A549 (cell line): ENCODE results near the gene CCL2. TPM values are rescaled to one million over a fixed set of nuclear protein-coding genes. Genes with fewer than 3 reads are reported as not detected.

ENCODE experiments used
- ATAC-seq, 2 experiments: fragments of 200-7000 bp in 1 of 2; fragments of >200 bp in 1 of 2; cut with Nextera tagmentation in 1 of 2; cut with Tn5 transposase in 1 of 2; 3 replicates each; pipeline versions ENCODE4 v1.8.0 to v1.9.1; 2018 to 2020; ENCODE audit warnings: mild to moderate bottlenecking in 1 of 2, moderate library complexity in 1 of 2
- CTCF ChIA-PET: fragments of 300-600 bp; sonication (Branson Sonifier 250); formaldehyde crosslinking; extraction: SDS; loops from one replicate; lab custom pipeline; 2021; ENCODE audit warnings: antibody characterized with exemption, inconsistent platforms; lab: Yijun Ruan, JAX
- POLR2A ChIA-PET: fragments of 350-600 bp; formaldehyde crosslinking; extraction: SDS; loops from one replicate; lab custom pipeline; 2021; ENCODE audit warnings: antibody characterized with exemption, inconsistent platforms; lab: Yijun Ruan, JAX
- DNase-seq, 2 experiments: peaks; one replicate each; pipeline versions ENCODE4 v3.0.0 to v3.0.0-alpha.2; 2011 to 2016; ENCODE audit warnings: low read depth in 1 of 2, low spot score in 1 of 2
- FAIRE-seq: peaks from 2 replicates; lab custom pipeline; 2011; peaks lifted over from hg19 to GRCh38; lab: Jason Lieb, UNC
- H3K27ac ChIP-seq, 2 experiments: fragments of >200 bp; sonication (Bioruptor Twin); formaldehyde crosslinking; 3 replicates each; pipeline ENCODE4 v1.5.1; 2016 to 2017
- H3K4me1 ChIP-seq: fragments of >200 bp; sonication (Bioruptor Twin); formaldehyde crosslinking; 3 replicates; pipeline ENCODE4 v1.6.1; 2016
- H3K4me2 ChIP-seq: fragments of >200 bp; sonication (Bioruptor Twin); formaldehyde crosslinking; 3 replicates; pipeline ENCODE4 v1.6.1; 2016
- H3K4me3 ChIP-seq: fragments of >200 bp; sonication (Bioruptor Twin); formaldehyde crosslinking; 3 replicates; pipeline ENCODE4 v1.5.1; 2016
- H3K9me3 ChIP-seq: fragments of >200 bp; sonication (Bioruptor Twin); formaldehyde crosslinking; 3 replicates; pipeline ENCODE4 v1.6.1; 2016
- CEBPB ChIP-seq, 2 experiments: fragments of >200 bp in 1 of 2; sonication (Bioruptor Twin) in 1 of 2; formaldehyde crosslinking in 1 of 2; IDR thresholded peaks; 2 replicates each; pipeline ENCODE4 v1.6.1; 2012 to 2016
- EHF ChIP-seq: fragments of 250-450 bp; sonication (Bioruptor Pico); IDR thresholded peaks from 2 replicates; pipeline ENCODE4 v1.5.0; 2020; ENCODE audit warnings: mild to moderate bottlenecking
- FOXS1 ChIP-seq: fragments of 250-450 bp; sonication (Bioruptor Pico); IDR thresholded peaks from 2 replicates; pipeline ENCODE4 v1.5.0; 2020; ENCODE audit warnings: mild to moderate bottlenecking, moderate library complexity
- GATA3 ChIP-seq: IDR thresholded peaks from 2 replicates; pipeline ENCODE4 v1.6.1; 2012; ENCODE audit warnings: borderline replicate concordance
- HDAC2 ChIP-seq: fragments of 200-600 bp; sonication (generic); IDR thresholded peaks from 2 replicates; pipeline ENCODE4 v1.6.1; 2016
- JUN ChIP-seq, 2 experiments: fragments of >200 bp; sonication (Bioruptor Twin); formaldehyde crosslinking; IDR thresholded peaks; 2 replicates in 1 of 2; 3 replicates in 1 of 2; pipeline ENCODE4 v1.6.1; 2016 to 2017
- JUNB ChIP-seq: fragments of >200 bp; sonication (Bioruptor Twin); formaldehyde crosslinking; IDR thresholded peaks from 2 replicates; pipeline ENCODE4 v1.6.1; 2016
- KDM5A ChIP-seq: fragments of 200-600 bp; sonication (generic); IDR thresholded peaks from 2 replicates; pipeline ENCODE4 v1.6.1; 2016; ENCODE audit warnings: antibody characterized with exemption, mild to moderate bottlenecking
- MAFK ChIP-seq: fragments of 450-650 bp; IDR thresholded peaks from 2 replicates; pipeline ENCODE4 v1.6.1; 2014; ENCODE audit not compliant: partially characterized antibody
- MAZ ChIP-seq: fragments of 150-350 bp; IDR thresholded peaks from 2 replicates; pipeline ENCODE4 v1.6.1; 2014; ENCODE audit warnings: antibody characterized with exemption, low read depth, low read length, borderline replicate concordance
- NR3C1 ChIP-seq: fragments of >200 bp; sonication (Bioruptor Twin); formaldehyde crosslinking; IDR thresholded peaks from 3 replicates; pipeline ENCODE4 v1.6.1; 2017
- PHF8 ChIP-seq: fragments of 200-600 bp; sonication (generic); IDR thresholded peaks from 2 replicates; pipeline ENCODE4 v1.6.1; 2016; ENCODE audit warnings: low read depth, mild to moderate bottlenecking, antibody characterized with exemption, moderate library complexity, borderline replicate concordance
- POLR2A ChIP-seq: IDR thresholded peaks from 2 replicates; pipeline ENCODE4 v1.6.1; 2012; ENCODE audit warnings: mild to moderate bottlenecking, low read length
- RAD21 ChIP-seq, 2 experiments: fragments of >200 bp in 1 of 2; sonication (Bioruptor Twin) in 1 of 2; formaldehyde crosslinking in 1 of 2; IDR thresholded peaks in 1 of 2; conservative IDR thresholded peaks in 1 of 2; 2 replicates in 1 of 2; 3 replicates in 1 of 2; pipeline ENCODE4 v1.6.1; 2012 to 2018; ENCODE audit warnings: inconsistent platforms in 1 of 2
- RARB ChIP-seq: fragments of 250-450 bp; sonication (Bioruptor Pico); IDR thresholded peaks from 2 replicates; pipeline ENCODE4 v1.8.0; 2021; ENCODE audit warnings: mild to moderate bottlenecking, moderate library complexity
- RNF2 ChIP-seq: fragments of 200-600 bp; sonication (generic); IDR thresholded peaks from 2 replicates; pipeline ENCODE4 v1.6.1; 2016; ENCODE audit warnings: low read depth, mild to moderate bottlenecking, antibody characterized with exemption, moderate library complexity, borderline replicate concordance
- TFCP2L1 ChIP-seq: fragments of 250-450 bp; sonication (Bioruptor Pico); IDR thresholded peaks from 2 replicates; pipeline ENCODE4 v1.5.0; 2021; ENCODE audit warnings: mild to moderate bottlenecking
- ZC3H11A ChIP-seq: fragments of 450-650 bp; IDR thresholded peaks from 2 replicates; pipeline ENCODE4 v1.6.1; 2014; ENCODE audit warnings: antibody characterized with exemption, mild to moderate bottlenecking
- ZSCAN20 ChIP-seq: fragments of 250-450 bp; sonication (Bioruptor Pico); IDR thresholded peaks from 2 replicates; pipeline ENCODE4 v1.8.0; 2022; ENCODE audit warnings: mild to moderate bottlenecking, moderate library complexity
- WGBS: methylation state at CpG from one replicate; pipeline ENCODE4 v1.1.6; 2017; ENCODE audit errors: missing lambda C conversion rate; 5-methylcytosine and 5-hydroxymethylcytosine counted together
- polyA plus RNA-seq, 4 experiments: library from polyadenylated mRNA; depleted of rRNA in 3 of 4; stranded (reverse); fragments of >200 nt; fragmentation: RNase III in 1 of 4; extraction: RNeasy Plus Mini Kit Qiagen cat#74134 plus additional on column Dnase treatment in 1 of 4; gene quantifications; 2 replicates in 3 of 4; 3 replicates in 1 of 4; pipeline ENCODE4 v1.2.3, GENCODE V29; 2011 to 2017
- TF ChIP-seq, protein P1 (sequence below): fragments of >200 bp; sonication (Bioruptor Twin); formaldehyde crosslinking; IDR thresholded peaks from 2 replicates; pipeline ENCODE4 v1.6.1; 2016
- TF ChIP-seq, protein P2 (sequence below): fragments of 200-600 bp; sonication (generic); IDR thresholded peaks from 2 replicates; pipeline ENCODE4 v1.6.1; 2016; ENCODE audit warnings: antibody characterized with exemption, mild to moderate bottlenecking, moderate library complexity
- TF ChIP-seq, protein P3 (sequence below): IDR thresholded peaks from 2 replicates; pipeline ENCODE4 v1.6.1; 2012
- TF ChIP-seq, protein P4 (sequence below): fragments of >200 bp; sonication (Bioruptor Twin); formaldehyde crosslinking; IDR thresholded peaks from 3 replicates; pipeline ENCODE4 v1.6.1; 2016
- TF ChIP-seq, protein P5 (sequence below): fragments of 150-350 bp; IDR thresholded peaks from 2 replicates; pipeline ENCODE4 v1.6.1; 2014; ENCODE audit warnings: low read depth, mild to moderate bottlenecking, low read length

Gene CCL2
- polyA plus RNA-seq, 2 of the 4 experiments (the other 2 are of a cell fraction) = 17.6 to 144 TPM

DNA sequence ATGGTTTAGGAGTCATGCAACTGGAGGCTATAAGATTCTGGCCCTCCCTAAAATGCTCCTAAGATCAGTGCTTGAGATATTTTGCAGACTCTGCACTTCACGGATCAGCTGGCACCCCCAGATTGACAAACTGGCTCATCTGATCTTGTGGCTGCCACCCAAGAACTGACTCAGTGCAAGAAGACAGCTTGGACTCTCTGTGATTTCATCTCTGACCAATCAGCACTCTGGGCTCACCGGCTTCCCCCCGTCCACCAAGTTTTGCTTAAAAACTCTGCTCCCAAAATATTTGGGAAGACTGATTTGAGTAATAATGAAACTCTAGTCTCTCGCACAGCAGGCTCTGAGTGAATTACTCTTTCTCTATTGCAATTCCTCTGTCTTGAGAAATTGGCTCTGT, 26.3 kb upstream of the CCL2 start:
- POLR2A ChIA-PET = no interaction called here
- CTCF ChIA-PET = no interaction called here
- H3K9me3 ChIP-seq = peaks cover 25% of the 10 kb centered on the region
- whole genome bisulfite sequencing = 50% methylated on average over 4 of the region's 4 CpGs
- H3K4me1 ChIP-seq = no peaks in the 10 kb centered on the region
- FAIRE-seq (no peak), DNase-seq (no peak), ATAC-seq (no peak)
- TF ChIP-seq EHF (CRISPR knock-in tag) (no peak), MAFK (peak; percentile 5)
- H3K27ac ChIP-seq = no peak overlapping the region
- no peak overlapping the region for H3K4me3 ChIP-seq
- no peak overlapping the region for H3K4me2 ChIP-seq

DNA sequence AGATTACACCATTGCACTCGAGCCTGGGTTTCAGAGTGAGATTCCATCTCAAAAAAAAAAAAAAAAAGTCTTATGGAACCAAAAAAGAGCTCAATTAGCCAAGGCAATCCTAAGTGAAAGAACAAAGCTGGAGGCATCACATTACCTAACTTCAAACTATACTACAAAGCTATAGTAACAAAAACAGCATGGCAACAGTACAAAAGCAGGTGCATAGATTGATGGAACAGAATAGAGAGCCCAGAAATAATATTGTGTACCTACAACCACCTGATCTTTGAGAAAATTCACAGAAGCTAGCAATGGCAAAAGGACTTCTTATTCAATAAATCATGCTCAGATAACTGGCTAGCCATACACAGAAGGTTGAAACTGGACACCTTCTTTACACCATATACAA, 24.7 kb upstream of the CCL2 start:
- no peak for DNase-seq
- POLR2A ChIA-PET = no interaction called here
- no peak for ATAC-seq
- CTCF ChIA-PET = interaction anchor here (1.2 to 1.5 kb wide), 2 partner anchors 19 to 30 kb away, joined by 3 to 10 read pairs; no protein-coding TSS in a partner anchor
- Histone ChIP-seq H3K4me2 (no peak overlapping the region), H3K27ac (no peak overlapping the region)
- TF ChIP-seq PHF8 = no peak
- no peak for TF ChIP-seq ZSCAN20 (CRISPR knock-in tag)
- TF ChIP-seq ZC3H11A = no peak
- TF ChIP-seq, protein P1, sequence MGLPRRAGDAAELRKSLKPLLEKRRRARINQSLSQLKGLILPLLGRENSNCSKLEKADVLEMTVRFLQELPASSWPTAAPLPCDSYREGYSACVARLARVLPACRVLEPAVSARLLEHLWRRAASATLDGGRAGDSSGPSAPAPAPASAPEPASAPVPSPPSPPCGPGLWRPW = no peak
- no peak for TF ChIP-seq CEBPB (IDR thresholded peaks at IDR 0.05)
- no peak for TF ChIP-seq TFCP2L1 (CRISPR knock-in tag)
- no peak for TF ChIP-seq JUN (IDR thresholded peaks at IDR 0.05)
- no peak for TF ChIP-seq RNF2
- TF ChIP-seq JUNB = no peak
- TF ChIP-seq, all 56 proteins: peak for 0
- FAIRE-seq = no peak
- WGBS = 8% methylated on average over 1 of the region's 1 CpG
- Histone ChIP-seq H3K4me3 (no peak overlapping the region), H3K4me1 (no peaks in the 10 kb centered on the region), H3K9me3 (peaks cover 25% of the 10 kb centered on the region)

DNA sequence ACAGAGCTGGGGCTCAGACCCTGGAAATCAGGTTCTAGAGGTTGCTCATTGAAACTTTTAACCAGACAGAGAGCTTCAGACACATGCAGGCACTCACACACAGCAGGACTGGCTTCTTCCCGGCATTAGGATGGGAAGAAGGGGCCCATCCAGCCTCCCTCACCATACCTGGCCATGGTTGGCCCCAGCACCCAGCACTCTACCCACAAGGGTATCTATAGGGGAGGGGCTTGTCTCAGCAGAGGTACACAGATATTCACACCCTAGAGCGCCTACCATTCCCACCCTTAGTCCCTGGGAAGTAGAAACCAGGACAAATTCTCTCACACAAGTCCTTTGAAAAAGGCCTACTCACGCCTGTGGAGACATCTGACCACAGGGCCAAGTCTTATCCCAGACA, 20.5 kb upstream of the CCL2 start:
- CTCF ChIA-PET = interaction anchor here (1.1 to 6.5 kb wide), 5 partner anchors 11 to 126 kb away, joined by 4 to 42 read pairs (median 5); no protein-coding TSS in a partner anchor
- Histone ChIP-seq H3K4me3 (no peak overlapping the region), H3K9me3 (peaks cover 16% of the 10 kb centered on the region), H3K27ac (no peak overlapping the region), H3K4me1 (no peaks in the 10 kb centered on the region), H3K4me2 (no peak overlapping the region)
- DNase-seq = no peak
- no peak for ATAC-seq
- 77% methylated on average over 3 of the region's 3 CpGs for WGBS
- FAIRE-seq = no peak
- POLR2A ChIA-PET = no interaction called here
- TF ChIP-seq TFCP2L1 (CRISPR knock-in tag) = no peak
- no peak for TF ChIP-seq MAZ
- no peak for TF ChIP-seq RARB (CRISPR knock-in tag)
- TF ChIP-seq ZC3H11A = no peak
- no peak for TF ChIP-seq POLR2A

DNA sequence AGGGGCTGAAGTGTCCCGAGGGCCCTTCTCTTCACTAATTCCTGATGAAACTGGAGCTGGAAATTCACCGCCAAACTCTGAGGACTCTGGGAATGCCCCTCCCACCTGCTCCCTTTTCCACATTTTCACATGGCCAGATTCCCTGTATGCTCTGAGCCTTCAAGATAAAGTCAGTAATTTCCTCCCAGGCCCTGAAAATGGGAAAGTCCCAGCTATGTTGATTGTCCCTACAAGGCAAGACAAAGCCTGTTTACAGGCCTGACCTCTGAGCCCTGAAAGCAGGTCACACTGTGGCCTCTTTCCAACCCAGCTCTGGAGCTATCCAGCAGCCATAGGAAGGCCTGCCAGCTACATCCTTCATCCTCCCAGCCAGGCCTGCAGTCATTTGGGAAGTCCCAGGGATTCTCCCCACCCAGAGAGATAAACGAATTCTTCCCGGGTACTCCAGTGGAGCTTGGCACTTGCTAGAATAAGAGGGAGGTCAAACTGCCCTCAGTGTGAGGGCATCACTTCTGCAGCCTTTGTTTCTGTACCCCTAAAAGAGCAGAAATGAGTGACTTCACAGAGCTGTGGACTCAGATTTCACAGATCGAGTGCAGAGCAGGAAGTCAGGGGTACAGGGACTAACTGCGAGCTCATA, 19.6 kb upstream of the CCL2 start:
- peak in 1 of 2 experiments; percentile 62; a peak in 3 of 6 replicates for ATAC-seq
- H3K9me3 ChIP-seq = peaks cover 8% of the 10 kb centered on the region
- H3K27ac ChIP-seq = peak overlapping the region in 1 of 2 experiments; percentile 7; a peak in 1 of 6 replicates
- H3K4me1 ChIP-seq = no peaks in the 10 kb centered on the region
- no peak for FAIRE-seq
- no peak for DNase-seq
- ChIA-PET POLR2A (no interaction called here), CTCF (interaction anchor here (0.9 to 6.5 kb wide), 6 partner anchors 12 to 133 kb away, joined by 3 to 42 read pairs (median 4); no protein-coding TSS in a partner anchor)
- H3K4me2 ChIP-seq = no peak overlapping the region
- H3K4me3 ChIP-seq = no peak overlapping the region
- 66% methylated on average over 5 of the region's 6 CpGs for WGBS
- TF ChIP-seq, protein P2, sequence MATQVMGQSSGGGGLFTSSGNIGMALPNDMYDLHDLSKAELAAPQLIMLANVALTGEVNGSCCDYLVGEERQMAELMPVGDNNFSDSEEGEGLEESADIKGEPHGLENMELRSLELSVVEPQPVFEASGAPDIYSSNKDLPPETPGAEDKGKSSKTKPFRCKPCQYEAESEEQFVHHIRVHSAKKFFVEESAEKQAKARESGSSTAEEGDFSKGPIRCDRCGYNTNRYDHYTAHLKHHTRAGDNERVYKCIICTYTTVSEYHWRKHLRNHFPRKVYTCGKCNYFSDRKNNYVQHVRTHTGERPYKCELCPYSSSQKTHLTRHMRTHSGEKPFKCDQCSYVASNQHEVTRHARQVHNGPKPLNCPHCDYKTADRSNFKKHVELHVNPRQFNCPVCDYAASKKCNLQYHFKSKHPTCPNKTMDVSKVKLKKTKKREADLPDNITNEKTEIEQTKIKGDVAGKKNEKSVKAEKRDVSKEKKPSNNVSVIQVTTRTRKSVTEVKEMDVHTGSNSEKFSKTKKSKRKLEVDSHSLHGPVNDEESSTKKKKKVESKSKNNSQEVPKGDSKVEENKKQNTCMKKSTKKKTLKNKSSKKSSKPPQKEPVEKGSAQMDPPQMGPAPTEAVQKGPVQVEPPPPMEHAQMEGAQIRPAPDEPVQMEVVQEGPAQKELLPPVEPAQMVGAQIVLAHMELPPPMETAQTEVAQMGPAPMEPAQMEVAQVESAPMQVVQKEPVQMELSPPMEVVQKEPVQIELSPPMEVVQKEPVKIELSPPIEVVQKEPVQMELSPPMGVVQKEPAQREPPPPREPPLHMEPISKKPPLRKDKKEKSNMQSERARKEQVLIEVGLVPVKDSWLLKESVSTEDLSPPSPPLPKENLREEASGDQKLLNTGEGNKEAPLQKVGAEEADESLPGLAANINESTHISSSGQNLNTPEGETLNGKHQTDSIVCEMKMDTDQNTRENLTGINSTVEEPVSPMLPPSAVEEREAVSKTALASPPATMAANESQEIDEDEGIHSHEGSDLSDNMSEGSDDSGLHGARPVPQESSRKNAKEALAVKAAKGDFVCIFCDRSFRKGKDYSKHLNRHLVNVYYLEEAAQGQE = no peak
- TF ChIP-seq TFCP2L1 (CRISPR knock-in tag) (no peak), NR3C1 (no peak), JUN (IDR thresholded peaks at IDR 0.05) (no peak), KDM5A (no peak), RNF2 (no peak), HDAC2 (no peak), RAD21 (conservative IDR thresholded peaks at IDR 0.05 in 1 of 2, IDR thresholded peaks at IDR 0.05 in 1 of 2) (no peak), FOXS1 (CRISPR knock-in tag) (no peak), GATA3 (no peak)
- TF ChIP-seq, protein P3, sequence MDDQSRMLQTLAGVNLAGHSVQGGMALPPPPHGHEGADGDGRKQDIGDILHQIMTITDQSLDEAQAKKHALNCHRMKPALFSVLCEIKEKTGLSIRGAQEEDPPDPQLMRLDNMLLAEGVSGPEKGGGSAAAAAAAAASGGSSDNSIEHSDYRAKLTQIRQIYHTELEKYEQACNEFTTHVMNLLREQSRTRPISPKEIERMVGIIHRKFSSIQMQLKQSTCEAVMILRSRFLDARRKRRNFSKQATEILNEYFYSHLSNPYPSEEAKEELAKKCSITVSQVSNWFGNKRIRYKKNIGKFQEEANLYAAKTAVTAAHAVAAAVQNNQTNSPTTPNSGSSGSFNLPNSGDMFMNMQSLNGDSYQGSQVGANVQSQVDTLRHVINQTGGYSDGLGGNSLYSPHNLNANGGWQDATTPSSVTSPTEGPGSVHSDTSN = no peak
- TF ChIP-seq, protein P4, sequence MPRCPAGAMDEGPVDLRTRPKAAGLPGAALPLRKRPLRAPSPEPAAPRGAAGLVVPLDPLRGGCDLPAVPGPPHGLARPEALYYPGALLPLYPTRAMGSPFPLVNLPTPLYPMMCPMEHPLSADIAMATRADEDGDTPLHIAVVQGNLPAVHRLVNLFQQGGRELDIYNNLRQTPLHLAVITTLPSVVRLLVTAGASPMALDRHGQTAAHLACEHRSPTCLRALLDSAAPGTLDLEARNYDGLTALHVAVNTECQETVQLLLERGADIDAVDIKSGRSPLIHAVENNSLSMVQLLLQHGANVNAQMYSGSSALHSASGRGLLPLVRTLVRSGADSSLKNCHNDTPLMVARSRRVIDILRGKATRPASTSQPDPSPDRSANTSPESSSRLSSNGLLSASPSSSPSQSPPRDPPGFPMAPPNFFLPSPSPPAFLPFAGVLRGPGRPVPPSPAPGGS = no peak
- TF ChIP-seq, protein P5, sequence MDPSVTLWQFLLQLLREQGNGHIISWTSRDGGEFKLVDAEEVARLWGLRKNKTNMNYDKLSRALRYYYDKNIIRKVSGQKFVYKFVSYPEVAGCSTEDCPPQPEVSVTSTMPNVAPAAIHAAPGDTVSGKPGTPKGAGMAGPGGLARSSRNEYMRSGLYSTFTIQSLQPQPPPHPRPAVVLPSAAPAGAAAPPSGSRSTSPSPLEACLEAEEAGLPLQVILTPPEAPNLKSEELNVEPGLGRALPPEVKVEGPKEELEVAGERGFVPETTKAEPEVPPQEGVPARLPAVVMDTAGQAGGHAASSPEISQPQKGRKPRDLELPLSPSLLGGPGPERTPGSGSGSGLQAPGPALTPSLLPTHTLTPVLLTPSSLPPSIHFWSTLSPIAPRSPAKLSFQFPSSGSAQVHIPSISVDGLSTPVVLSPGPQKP = no peak
